Hindlimb muscle (tissue), 1 donor: Measurements from ENCODE around the gene IL21R. TPM values are rescaled to one million over a fixed set of nuclear protein-coding genes. Genes with fewer than 3 reads are reported as not detected.
"Not testable (repeated sequence)": the region's sequence is repeated elsewhere in the genome, so short reads cannot be mapped to it uniquely, and the experiment has no call there.

Experiments
- DNase-seq: peaks from one replicate; pipeline ENCODE4 v3.0.0-alpha.2; 2013
- polyA plus RNA-seq: library from polyadenylated mRNA; unstranded; fragments of 120-200 nt; gene quantifications from one replicate; pipeline ENCODE4 v1.2.1, GENCODE V29; 2013; ENCODE audit not compliant: insufficient read length

Gene IL21R
- polyA plus RNA-seq, 1 donor: 0.23 TPM

GRCh38 chr16:27377666-27378485 is 24.1 kb upstream of the IL21R start:
- DNase-seq: no peak

- DNase-seq: no peak
These were observed 23.0 kb upstream of the IL21R start for GRCh38 chr16:27378871-27379481.

DNA sequence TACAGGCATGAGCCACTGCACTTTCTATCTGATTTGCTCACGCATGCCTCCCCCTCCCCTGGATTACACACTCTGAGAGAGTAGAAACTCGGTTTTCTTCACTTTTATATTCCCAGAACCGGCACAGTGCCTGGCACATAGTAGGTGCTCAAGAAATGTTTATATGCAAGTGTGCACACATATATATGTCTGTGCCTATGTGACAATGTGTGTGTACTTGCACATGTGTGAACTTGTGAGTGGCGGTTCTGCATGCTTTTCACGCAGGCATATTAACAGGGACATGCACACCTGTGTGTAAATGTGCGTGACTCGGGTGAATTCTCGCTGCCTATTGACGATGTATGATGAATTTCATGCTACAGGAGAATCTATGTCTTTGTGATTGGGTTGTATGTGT is 22.1 kb upstream of the IL21R start:
- DNase-seq: no peak

GRCh38 chr16:27381236-27381635 is 20.7 kb upstream of the IL21R start:
- no peak for DNase-seq

DNA sequence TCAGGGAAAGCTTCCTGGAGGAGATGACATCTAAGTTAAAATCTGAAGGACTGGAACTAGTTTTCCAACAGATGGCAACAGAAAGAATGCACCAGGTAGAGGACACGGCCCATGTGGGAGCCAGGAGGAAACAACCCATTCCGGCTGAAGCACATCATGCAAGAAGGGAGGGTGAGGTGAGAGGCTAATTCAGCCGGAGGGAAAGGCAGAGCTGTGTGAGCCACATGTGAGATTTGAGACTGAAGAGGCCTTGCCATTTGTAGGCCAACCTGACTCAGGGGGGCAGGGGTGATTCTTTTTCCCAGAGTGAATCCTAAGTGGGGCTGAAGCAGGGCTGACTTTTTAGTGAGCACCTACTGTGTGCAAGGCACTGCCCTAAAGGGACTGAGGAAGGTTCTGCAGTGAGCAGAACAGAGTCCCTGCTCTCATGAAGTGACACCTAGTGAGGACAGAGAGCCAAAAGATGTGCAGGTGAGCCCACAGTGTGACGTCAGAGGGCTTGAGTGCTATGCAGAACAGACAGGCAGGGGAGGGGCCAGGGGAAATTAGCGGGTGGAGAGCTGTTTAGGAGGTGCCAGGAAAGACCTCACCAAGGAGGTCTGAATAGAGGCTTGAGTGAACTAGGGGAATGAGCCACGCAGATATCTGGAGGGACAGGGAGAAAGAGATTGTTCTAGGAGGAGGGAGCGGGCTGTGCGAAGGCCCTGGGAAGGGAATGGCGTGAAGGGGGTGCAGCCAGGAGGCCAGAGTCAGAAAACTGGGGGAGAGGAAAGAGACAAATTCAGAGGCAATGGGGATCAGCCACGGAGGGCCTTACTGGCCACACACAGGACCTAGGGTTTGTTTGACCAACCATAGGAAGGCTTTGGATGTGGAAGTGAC is 19.8 kb upstream of the IL21R start:
- no peak for DNase-seq

DNA sequence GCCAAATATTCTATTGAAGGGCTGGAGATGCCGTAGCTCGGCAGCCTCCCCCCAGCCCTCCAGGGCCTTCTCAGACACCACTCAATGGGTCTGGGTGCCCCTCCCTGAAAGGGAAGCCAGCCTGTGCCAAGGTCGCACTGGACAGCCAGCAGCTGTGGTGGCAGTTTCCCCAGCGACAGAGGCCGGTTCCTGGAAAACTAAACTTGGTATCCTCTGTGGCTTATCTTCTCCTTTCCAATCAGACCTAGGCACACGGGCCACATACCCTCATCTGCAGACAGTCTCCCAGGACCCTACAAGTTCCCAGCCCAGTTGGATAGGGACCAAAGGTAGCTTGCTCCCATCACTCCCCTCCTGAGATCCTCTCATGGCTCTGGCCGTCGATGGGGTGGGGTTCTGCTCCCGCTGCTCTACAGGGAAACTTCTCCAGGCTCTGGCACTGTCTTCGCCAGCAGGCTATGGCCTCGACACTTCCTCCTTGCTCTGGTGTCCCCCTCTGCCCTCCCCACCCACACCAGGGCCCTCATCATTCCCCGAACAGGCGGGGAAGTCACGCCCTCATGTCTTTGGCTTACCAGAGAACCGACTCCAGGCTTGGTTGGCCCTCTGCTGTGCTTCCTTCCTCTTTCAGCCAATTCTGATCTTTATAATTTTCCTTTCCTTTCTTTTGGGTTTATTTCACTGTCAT is 18.3 kb upstream of the IL21R start:
- no peak for DNase-seq

GRCh38 chr16:27384425-27384824 is 17.5 kb upstream of the IL21R start:
- no peak for DNase-seq

- DNase-seq: no peak
These were observed 16.6 kb upstream of the IL21R start for GRCh38 chr16:27385398-27385797.

- DNase-seq: no peak
These were observed 15.3 kb upstream of the IL21R start for GRCh38 chr16:27386674-27387073.

DNA sequence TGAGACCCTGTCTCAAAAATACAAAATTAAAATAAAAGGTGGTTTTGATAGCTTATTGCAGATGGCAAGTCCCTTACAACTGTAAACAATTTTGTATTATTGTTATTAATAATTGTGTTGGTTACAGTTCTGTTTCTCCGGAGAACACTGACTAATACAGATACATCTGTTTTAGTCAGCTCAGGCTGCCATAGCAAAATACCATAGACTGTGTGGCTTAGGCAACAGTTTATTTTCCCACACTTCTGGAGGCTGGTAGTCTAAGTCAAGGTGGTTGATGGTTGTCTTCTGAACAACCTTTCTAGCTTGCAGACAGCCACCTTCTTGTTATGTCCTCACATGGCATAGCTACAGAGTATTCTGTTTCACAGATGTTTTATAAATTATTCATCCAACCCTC is 14.2 kb upstream of the IL21R start:
- no peak for DNase-seq

DNA sequence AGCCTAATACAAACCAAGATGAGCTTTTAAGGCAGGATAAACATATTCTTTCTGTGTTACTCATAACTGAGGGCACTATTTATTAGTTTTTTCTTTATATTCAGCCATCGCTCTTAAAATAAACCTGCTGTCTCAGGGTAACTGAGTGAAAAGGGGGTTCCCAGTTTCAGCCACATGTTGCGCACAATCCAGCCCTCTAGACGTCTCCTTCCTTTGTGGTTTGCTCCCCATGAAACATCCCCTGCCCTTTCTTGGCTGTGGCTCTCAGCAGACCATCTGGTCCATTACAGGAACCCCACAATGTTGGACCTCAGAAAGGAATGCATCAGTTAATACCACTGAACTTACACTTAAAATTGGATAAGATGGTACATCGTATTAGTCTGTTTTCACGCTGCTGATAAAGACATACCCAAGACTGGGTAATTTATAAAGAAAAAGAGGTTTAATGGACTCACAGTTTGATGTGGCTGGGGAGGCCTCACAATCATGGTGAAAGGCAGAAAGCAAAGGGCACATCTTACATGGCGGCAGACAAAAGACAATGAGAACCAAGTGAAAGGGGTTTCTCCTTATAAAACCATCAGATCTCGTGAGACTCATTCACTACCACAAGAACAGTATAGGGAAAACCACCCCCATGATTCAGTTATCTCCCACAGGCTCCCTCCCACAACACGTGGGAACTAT is 12.6 kb upstream of the IL21R start:
- DNase-seq: no peak

DNA sequence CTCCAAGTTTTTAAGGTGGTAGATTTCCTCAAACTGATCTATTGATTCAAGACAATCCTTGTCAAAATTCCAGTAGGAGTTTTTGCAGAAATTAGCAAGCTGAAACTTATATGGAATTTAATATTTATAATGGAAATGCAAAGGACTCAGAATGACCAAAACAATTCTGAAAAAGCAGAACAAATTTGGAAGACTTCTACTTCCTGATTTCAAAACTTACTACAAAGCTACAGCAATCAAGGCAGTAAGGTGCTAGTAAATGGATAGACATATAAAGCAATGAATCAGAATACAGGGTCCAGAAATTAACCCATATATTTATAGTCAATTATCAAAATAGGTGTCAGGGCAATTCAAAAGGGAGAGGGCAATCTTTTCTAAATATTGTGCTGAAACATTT is 11.8 kb upstream of the IL21R start:
- DNase-seq: no peak

DNA sequence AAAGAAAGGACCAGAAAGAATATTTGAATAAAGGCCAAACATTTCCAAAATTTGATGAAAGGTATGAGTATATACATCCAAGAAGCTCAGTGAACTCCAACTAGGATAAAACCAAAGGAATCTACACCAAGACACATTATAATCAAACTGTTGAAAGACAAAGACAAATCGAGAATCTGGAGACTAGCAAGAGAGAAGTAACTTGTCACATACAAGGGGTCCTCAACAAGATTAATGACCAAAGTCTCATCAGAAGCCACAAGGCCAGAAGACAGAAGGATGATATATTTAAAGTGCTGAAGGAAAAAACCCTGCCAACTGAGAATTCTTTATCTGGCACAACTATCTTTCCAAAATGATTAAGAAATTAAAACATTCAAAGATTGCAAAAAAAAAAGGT is 9.3 kb upstream of the IL21R start:
- DNase-seq: no peak

GRCh38 chr16:27394516-27394915 is 7.5 kb upstream of the IL21R start:
- DNase-seq: no peak

DNA sequence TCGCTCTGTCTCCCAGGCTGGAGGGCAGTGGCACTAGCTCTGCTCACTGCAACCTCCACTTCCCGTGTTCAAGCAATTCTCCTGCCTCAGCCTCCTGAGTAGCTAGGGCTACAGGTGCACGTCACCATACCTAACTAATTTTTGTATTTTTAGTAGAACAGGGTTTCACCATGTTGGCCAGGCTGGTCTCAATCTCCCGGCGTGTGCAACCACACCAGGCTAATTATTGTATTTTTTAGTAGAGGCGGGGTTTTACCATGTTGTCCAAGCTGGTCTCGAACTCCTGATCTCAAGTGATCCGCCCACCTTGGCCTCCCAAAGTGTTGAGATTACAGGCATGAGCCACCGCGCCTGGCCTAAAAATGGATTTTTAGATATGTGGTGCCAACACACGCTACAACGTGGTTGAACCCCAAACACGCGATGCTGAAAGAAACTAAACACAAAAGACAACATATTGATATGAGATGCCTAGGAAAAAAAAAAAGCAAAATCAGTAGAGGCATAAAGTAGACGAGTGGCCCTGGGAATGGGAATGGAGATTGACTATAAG is 3.6 kb upstream of the IL21R start:
- not testable (repeated sequence) for DNase-seq

DNA sequence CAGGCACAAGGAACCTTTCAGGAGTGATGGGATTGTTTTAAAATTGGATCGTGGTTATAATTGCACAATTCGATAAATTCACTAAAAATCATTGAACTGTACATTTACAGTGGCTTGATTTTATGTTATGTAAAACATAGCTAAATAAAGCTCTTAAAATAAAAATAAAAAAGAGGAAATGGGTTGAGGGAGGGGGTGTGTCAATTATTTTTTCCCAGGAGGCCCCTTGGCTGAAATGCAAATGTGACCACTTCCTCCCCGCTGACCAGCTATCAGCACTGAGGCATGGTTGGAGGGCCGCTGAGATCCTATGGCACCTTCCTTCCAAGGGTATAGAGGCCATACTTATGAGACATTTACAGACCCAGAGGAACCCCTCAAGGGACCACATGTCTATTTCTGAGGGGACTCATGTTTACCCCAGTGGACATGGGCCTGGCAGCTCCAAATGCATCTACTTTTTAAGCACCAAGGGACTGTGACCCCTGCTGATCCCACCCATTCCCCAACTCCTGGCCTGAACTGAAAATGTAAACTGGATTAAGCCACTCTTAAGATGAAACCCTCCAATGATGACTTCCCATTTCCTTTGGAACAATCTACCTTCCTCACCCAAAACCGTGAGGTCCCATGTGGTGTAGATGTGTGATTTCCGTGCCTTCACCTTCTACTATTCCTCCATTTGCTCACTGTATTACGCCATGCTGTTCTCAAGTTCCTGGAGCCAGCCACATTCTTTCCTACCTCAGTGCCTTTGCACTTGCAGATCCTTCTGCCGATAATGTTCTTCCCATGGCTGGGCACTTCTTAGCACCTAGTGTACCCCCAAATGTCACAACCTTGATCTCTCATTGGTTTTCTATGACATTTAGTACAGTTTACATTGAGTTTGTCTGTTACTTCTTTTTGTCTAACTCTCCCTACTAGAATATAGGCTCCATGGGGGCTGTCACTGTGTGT is 2.8 kb upstream of the IL21R start:
- DNase-seq: no peak

GRCh38 chr16:27399969-27400368 is 2.0 kb upstream of the IL21R start:
- DNase-seq: no peak

- no peak for DNase-seq
These were observed 988 bp upstream of the IL21R start for GRCh38 chr16:27400751-27401620.

DNA sequence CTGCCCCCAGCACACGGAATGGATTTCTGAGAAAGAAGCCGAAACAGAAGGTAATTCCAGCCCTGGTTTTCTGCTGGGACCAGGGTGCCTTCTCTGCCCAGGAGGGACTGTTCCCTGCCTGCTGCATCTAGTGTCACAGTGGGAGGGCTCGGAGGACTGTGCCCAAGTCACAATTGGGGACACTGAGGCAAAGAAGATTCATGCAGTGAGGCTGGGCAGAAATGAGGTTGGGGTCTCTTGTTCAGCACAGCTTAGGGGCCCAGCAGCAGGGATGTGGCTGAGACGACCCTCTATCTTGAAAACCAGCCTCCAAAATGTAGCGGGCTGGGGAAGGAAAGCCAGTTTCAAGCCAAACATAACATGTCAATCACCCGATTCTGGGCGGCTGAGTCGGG is 592 bp downstream of the IL21R start:
- no peak for DNase-seq
